Stimulated activated CD8-positive, alpha-beta memory T cell treated with anti-CD3 and anti-CD28 coated beads, Interleukin-15, amount 100 ng/mL, for 4 hours (primary cell): ENCODE results near the gene LYPD8.

Experiments
- DNase-seq, 2 donors: peaks; one replicate each; pipeline ENCODE4 v3.0.0-alpha.2; 2020; ENCODE audit warnings: low read depth in 2 of 2

LYPD8 gene

GRCh38 chr1:248757784-248758195 lies 2.2 kb upstream of the LYPD8 start:
- no peak for DNase-seq

GRCh38 chr1:248756636-248757035 lies 1.1 kb upstream of the LYPD8 start:
- no peak for DNase-seq

- DNase-seq = no peak
Observed at GRCh38 chr1:248756151-248756550, 592 bp upstream of the LYPD8 start.

- DNase-seq = no peak
Observed at GRCh38 chr1:248753708-248754280, 1.8 kb downstream of the LYPD8 start.

- DNase-seq = no peak
Observed at GRCh38 chr1:248753029-248753594, 2.4 kb downstream of the LYPD8 start.

DNA sequence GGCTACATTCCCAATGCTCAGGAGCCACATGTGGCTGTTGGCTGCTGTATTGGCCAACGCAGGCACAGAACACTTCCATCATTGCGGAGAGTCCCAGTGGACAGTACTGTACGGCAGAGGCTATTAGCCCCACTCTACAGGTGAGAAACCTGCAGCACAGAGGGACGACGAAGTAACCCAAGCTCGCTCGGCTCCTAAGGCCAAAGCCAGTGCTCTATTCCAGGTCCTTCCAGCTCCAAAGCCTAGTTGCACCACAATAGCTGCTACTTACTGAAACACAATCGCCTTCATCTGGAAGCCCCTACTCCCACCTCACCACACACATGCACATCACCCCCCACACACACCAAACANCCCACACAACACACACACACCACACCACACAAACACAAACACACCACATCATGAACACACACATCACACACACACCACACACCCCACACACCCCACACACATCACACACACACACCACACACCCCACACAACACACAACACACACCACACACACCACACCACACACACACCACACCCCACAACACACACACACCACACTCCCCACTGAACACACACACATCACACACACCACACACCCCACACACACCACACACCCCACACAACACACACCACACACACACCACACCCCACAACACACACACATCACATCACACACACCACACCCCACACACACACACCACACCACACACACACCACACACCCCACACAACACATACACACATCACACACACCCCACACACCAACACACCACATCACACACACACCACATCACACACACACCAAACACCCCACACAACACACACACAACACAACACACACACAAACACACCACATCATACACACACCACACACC lies 3.2 kb downstream of the LYPD8 start:
- DNase-seq = no peak

- no peak for DNase-seq
Observed at GRCh38 chr1:248751635-248752034, 3.9 kb downstream of the LYPD8 start.

DNA sequence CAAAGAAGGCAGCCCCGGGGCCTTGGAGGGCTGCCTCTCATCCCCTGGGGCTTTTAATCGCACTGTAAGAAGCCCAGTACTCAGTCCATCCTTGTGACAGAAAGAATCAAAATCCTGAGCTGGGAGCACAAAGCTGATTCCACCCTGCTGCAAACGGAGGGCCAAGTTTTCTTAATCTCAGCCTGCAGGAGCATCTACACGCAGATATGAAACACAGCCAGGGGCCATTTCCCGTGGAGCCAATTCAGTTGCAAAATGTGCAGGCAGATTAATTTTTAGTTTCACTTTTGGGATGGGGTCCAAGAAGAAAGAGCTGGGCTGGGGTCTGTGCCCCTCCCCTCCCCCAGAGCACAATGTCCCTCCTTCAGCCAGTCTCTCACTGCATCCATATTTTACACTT lies 4.4 kb downstream of the LYPD8 start:
- DNase-seq = no peak

- no peak for DNase-seq
Observed at GRCh38 chr1:248750496-248750895, 5.1 kb downstream of the LYPD8 start.

DNA sequence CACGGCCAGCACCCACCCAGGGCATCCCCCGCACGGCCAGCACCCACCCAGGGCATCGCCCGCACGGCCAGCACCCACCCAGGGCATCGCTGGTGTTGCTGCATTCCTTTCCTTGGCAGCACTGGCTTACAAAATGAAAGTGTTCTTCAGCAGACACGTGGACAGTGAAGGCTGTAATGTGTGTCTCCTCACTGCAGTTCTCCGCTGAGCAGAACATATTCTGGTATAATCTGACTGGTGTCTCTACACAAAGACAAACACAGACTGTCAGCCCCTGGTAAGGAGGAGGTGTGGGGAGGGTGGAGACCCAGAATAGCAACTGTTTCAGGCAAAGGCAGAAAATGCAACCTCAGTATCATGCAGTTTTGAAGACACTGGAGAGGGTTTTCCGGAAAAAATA lies 7.3 kb downstream of the LYPD8 start:
- DNase-seq = no peak

GRCh38 chr1:248740876-248741275 lies 14.7 kb downstream of the LYPD8 start:
- no peak for DNase-seq

DNA sequence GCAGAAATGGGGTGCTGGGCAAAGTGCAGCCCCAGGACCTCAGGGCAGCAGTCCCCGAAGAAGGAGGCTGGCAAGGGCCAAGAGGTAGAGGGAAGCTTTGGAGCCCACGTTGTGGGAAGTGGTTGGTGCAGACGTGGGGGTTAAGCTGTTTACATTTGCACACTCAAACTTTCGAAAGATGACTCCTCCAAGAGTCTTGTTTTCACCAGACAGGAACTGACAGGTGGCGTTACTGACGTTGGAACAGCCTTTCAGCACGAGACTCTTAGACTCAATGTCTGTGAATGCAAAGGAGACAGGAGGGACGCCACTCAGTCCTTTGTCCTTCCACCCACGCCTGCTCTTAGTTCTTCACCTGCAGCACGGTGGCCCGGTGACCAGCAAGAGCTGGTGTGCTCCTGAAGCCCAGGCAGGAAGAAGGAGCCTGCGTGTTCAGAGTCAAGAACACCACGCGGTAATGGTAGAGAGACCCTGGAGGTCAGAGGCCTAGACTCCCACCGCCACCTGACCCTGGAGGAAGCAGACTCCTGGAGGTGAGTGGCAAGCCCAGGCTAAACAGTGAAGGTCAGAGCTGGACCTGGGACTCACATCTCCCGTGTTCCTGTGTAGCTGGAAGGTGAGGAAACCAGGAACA lies 15.9 kb downstream of the LYPD8 start:
- no peak for DNase-seq

DNA sequence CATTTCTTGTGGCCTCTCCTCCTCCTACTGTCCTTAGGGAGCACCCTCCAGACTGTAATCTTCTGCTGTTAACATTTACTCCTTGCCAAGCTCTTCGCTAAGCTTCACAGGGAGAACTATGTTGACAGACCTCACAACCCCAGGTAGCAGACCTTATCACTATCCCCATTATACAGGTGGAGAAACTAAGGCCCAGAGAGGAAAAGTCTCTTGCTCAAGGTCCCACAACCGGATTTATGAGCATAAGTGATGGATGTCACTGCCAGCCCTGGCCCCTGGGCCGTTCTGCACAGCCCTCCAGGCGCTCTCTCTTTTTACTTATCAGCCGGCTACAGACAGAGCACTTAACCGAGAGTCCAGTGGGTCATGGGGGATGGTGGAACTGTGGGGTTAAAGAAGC lies 18.1 kb downstream of the LYPD8 start:
- no peak for DNase-seq

DNA sequence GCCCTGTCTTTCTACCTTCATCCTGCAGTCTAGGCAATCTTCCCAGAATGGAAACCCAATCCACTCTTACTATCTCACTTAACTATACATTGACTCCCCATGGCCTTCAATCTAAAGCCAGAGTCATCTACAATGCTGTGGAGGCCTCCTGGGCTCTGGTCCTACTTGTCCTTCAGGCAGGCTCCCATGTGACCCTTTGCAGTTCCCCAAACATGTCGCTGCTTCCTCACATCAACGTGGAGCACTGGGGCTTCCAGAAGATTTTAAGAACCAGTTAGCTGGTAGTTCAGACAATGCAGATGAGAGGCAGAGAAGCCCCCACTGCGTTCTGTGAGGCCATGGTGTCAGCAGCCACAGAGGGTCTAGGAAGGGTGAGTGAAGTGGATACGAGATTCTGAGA lies 18.6 kb downstream of the LYPD8 start:
- no peak for DNase-seq

- no peak for DNase-seq
Observed at GRCh38 chr1:248733566-248733965, 22.0 kb downstream of the LYPD8 start.

DNA sequence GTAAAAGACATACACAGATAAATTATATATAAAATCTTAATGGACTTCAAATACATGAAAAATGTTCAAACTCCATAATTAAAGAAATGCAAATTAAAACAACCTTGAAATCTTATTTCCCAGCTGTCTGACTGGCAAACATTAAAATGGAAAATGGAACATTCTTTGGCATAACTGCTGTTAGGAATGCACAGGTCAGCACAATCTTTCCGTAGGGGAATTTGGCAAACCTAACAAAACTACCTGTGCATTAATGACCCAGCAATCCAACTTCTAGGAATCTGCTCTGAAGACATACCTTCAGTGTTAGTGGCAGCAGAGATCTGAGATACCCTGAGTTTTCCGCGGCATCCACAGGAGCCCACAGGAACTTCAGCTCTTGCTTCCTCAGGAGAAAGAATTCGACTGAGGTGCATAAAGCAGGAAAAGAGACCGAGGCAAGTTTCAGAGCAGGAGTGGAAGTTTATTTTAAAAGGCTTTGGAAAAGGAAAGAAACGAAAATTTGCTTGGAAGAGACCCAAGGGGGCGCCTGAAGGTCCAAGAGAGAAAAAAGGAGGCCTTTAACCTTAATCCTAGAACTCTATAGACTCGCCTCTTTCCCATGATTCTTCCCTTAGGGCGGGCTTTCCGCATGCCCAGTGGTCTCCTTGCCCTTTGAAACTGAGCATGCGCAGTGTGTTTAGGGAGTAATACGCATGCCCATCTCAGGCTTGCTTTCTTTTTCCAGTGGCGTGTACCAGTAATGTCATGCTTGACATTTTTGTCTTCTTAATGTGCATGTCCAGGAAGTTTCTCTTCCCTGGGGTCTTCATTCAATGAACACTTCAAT lies 24.8 kb downstream of the LYPD8 start:
- no peak for DNase-seq

GRCh38 chr1:248714248-248714647 lies 41.3 kb downstream of the LYPD8 start:
- DNase-seq = no peak

DNA sequence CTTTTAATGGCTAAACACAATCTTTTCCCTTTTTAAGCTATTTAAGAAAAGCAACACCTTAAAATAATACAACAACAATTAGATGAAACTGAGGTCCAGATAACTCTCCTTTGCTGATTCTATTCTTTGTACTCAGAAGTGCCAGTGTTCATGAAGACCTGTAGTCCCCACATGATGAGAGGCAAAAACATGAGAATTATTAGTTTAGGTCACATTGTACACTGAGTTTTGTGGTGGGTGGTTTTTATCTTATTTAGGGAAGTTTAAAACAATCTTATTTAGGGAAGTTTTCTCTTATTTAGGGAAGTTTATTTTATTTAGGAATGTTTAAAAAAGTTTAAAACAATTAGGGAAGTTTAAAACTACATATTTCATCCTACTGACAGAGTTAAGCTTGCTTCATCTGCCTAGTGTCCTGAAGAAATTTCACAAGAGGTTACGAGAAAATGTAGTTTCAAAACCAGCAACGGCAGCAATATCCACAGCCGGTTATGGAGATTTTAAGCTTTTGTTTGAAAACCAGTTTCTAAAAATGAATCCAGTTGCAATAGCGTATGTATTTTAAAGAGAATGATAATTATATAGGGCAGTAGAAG lies 45.2 kb downstream of the LYPD8 start:
- DNase-seq = no peak

- no peak for DNase-seq
Observed at GRCh38 chr1:248704606-248705005, 51.0 kb downstream of the LYPD8 start.

- no peak for DNase-seq
Observed at GRCh38 chr1:248703674-248704073, 51.9 kb downstream of the LYPD8 start.

DNA sequence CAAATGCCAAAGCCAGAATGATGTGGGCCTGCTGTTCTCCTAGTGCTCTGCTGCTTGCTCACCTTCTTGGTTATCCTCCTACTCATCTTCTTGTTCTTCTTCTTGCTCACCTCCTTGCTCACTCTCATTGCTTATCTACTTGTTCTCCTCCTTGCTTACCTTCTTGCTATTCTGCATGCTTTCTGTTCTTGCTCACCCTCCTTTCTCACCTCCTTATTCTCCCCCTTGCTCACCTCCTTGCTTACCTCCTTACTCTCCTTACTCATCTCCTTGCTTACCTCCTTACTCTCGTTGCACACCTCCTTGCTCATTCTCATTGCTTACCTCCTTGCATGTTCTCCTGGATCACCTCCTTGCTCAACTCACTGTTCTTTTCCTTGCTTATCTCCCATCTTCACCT lies 52.8 kb downstream of the LYPD8 start, which contains the start of gene OR14I1:
OR14I1 (minus strand) TSS at position 53 of the 400 bp plus-strand sequence.
- no peak for DNase-seq
